Spleen (tissue), 11 donors: ENCODE data around the gene LPIN3. TPM values are rescaled to one million over a fixed set of nuclear protein-coding genes. Genes with fewer than 3 reads are reported as not detected.

Experiments
- DNase-seq: peaks from one replicate; pipeline ENCODE4 v3.0.0-alpha.2; 2020
- H3K27ac ChIP-seq, 8 donors: fragments of 200-600 bp; sonication (generic) in 7 of 8; 1 replicate in 4 of 8; 2 replicates in 4 of 8; pipeline versions ENCODE4 v1.5.0 to v1.8.0; 2016 to 2021; ENCODE audit warnings: inconsistent platforms in 4 of 8, mild to moderate bottlenecking in 4 of 8, moderate library complexity in 1 of 8
- H3K27me3 ChIP-seq, 7 donors: fragments of 200-600 bp; sonication (generic) in 6 of 7; replicated peaks in 1 of 7; 1 replicate in 4 of 7; 2 replicates in 3 of 7; pipeline versions ENCODE4 v1.5.0 to v1.8.0; 2016 to 2021; ENCODE audit warnings: inconsistent platforms in 3 of 7, mild to moderate bottlenecking in 1 of 7
- H3K36me3 ChIP-seq, 6 donors: fragments of 200-600 bp; sonication (generic) in 5 of 6; 1 replicate in 4 of 6; 2 replicates in 2 of 6; pipeline versions ENCODE4 v1.5.0 to v1.8.0; 2016 to 2021; ENCODE audit warnings: inconsistent platforms in 2 of 6
- H3K4me1 ChIP-seq, 6 donors: fragments of 200-600 bp; sonication (generic) in 5 of 6; 1 replicate in 3 of 6; 2 replicates in 3 of 6; pipeline versions ENCODE4 v1.5.0 to v1.8.0; 2016 to 2021; ENCODE audit warnings: inconsistent platforms in 3 of 6
- H3K4me3 ChIP-seq, 8 donors: fragments of 200-600 bp; sonication (generic) in 7 of 8; 1 replicate in 4 of 8; 2 replicates in 4 of 8; pipeline versions ENCODE4 v1.5.0 to v1.8.0; 2016 to 2021; ENCODE audit warnings: inconsistent platforms in 4 of 8, mild to moderate bottlenecking in 4 of 8, moderate library complexity in 2 of 8
- H3K9me3 ChIP-seq, 8 donors: fragments of 200-600 bp; sonication (generic) in 7 of 8; 1 replicate in 4 of 8; 2 replicates in 4 of 8; pipeline versions ENCODE4 v1.5.0 to v1.8.0; 2016 to 2021; ENCODE audit warnings: inconsistent platforms in 4 of 8
- POLR2A ChIP-seq, 3 donors: fragments of 450-650 bp; IDR thresholded peaks; one replicate each; pipeline ENCODE4 v1.5.1; 2017; ENCODE audit warnings: antibody characterized with exemption in 3 of 3, mild to moderate bottlenecking in 1 of 3
- POLR2AphosphoS5 ChIP-seq, 3 donors: sonication (generic); formaldehyde crosslinking; IDR thresholded peaks; one replicate each; pipeline ENCODE4 v1.5.1; 2017; ENCODE audit warnings: antibody characterized with exemption in 3 of 3
- WGBS, 5 donors: extraction: QIAGEN DNeasy Blood & Tissue Kit in 3 of 5; methylation state at CpG; one replicate each; pipeline versions ENCODE4 v1.1.5 to v1.1.7; 2013 to 2018; 5-methylcytosine and 5-hydroxymethylcytosine counted together
- intact Hi-C: fragments of 100-400 bp; cut with DNase I; formaldehyde crosslinking; loops from one replicate; pipeline ENCODE4 v1.15.0; 2023; ENCODE audit warnings: low total_unique reads
- polyA plus RNA-seq, 3 donors: library from polyadenylated mRNA; stranded (reverse); fragments of 200-250 nt; gene quantifications; one replicate each; pipeline ENCODE4 v1.2.1, GENCODE V29; 2013
- total RNA-seq, 7 donors: library from RNA; depleted of rRNA in 3 of 7; stranded (reverse); fragments of >200 nt in 3 of 7; fragmentation: NEBNext Ultra II Directional in 4 of 7; extraction: Animal tissue kit (Norgen Biotek cat#: 25700) in 4 of 7; gene quantifications; one replicate each; pipeline versions ENCODE4 v1.1.0 to v1.2.1, GENCODE V29; 2016 to 2021
- TF ChIP-seq, protein P1 (sequence below), 11 experiments: fragments of 200-600 bp in 7 of 11; fragments of 450-650 bp in 4 of 11; sonication (generic) in 4 of 11; IDR thresholded peaks in 8 of 11; conservative IDR thresholded peaks in 3 of 11; 1 replicate in 7 of 11; 2 replicates in 4 of 11; pipeline versions ENCODE4 v1.4.0 to v1.8.0; 2016 to 2021; ENCODE audit warnings: antibody characterized with exemption in 11 of 11, inconsistent platforms in 4 of 11, mild to moderate bottlenecking in 1 of 11
- donor health status: healthy with polysubstance abuse.
- donor health status: DM: no; HTN: no; CAD: no; lungs with moderate emphysema.
- donor health status: DM: no; HTN: no; CAD: no.
- donor health status: Bipolar disorder and iron deficiency.
- donor health status: healthy.
- donor health status: DM: no; HTN: no; CAD: no.
- donor health status: DM: yes; HTN: yes; CAD: no.

The LPIN3 gene
- total and polyA plus RNA-seq, 10 donors: 2.5 to 9.6 (median 4.4) TPM

DNA sequence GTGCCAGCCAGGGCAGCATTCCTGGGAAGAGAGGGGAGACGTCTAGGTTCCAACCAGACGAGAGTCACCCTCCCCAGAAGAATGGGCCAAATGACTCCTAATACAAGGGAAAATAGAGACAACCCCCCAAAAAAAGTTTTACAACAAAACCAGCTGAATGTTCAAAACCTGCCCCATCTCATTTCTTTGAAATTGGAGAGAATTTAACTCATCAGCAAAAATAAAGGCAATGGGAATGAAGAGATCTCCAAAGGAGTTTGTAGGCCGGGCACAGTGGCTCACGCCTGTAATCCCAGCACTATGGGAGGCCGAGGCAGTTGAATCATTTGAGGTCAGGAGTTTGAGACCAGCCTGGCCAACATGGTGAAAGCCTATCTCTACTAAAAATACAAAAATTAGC lies 35.7 kb downstream of the LPIN3 start:
- no peak for TF ChIP-seq POLR2A (IDR thresholded peaks at IDR 0.05)
- no peak for TF ChIP-seq POLR2AphosphoS5 (IDR thresholded peaks at IDR 0.05)
- TF ChIP-seq, protein P1, sequence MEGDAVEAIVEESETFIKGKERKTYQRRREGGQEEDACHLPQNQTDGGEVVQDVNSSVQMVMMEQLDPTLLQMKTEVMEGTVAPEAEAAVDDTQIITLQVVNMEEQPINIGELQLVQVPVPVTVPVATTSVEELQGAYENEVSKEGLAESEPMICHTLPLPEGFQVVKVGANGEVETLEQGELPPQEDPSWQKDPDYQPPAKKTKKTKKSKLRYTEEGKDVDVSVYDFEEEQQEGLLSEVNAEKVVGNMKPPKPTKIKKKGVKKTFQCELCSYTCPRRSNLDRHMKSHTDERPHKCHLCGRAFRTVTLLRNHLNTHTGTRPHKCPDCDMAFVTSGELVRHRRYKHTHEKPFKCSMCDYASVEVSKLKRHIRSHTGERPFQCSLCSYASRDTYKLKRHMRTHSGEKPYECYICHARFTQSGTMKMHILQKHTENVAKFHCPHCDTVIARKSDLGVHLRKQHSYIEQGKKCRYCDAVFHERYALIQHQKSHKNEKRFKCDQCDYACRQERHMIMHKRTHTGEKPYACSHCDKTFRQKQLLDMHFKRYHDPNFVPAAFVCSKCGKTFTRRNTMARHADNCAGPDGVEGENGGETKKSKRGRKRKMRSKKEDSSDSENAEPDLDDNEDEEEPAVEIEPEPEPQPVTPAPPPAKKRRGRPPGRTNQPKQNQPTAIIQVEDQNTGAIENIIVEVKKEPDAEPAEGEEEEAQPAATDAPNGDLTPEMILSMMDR (IDR thresholded peaks at IDR 0.05 in 8 of 11, conservative IDR thresholded peaks at IDR 0.05 in 3 of 11): no peak
- peaks cover 0 to 13% (median 9%) of the 10 kb centered on the region in 8 donors for H3K9me3 ChIP-seq
- H3K27me3 ChIP-seq: peaks cover 0 to 73% (median 0%) of the 10 kb centered on the region in 7 donors
- no peaks in the 10 kb centered on the region for H3K36me3 ChIP-seq
- no peak for DNase-seq
- intact Hi-C loops: no loop called here
- 84 to 94% (median 89%) methylated on average over 5 of the region's 5 CpGs for WGBS, 5 donors
- H3K27ac ChIP-seq: no peak overlapping the region
- peaks cover 0 to 3% (median 0%) of the 10 kb centered on the region in 6 donors for H3K4me1 ChIP-seq
- no peak overlapping the region for H3K4me3 ChIP-seq

DNA sequence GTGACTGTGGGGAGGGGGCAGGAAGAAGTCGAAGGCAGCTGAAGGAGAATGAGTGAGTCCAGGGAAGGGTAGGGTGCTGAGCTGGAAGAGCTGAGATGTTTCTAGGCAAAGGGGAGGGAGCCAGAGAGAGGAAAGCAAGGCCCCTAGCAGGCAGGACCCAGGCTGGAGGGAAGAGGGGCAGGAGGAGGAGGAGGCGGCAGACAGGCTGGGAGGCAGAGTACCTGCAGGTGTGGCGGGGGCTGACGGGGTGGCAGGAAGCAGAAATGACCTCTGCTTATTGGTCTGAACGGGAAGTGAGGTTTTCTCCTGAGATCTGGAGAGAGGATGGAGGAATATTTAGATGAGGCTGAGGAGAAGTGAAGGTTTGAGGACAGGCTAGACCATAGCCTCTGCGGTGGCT lies 36.7 kb downstream of the LPIN3 start:
- intact Hi-C loops: no loop called here
- Histone ChIP-seq H3K9me3 (peaks cover 0 to 4% (median under 1%) of the 10 kb centered on the region in 8 donors), H3K27me3 (peaks cover 0 to 76% (median 0%) of the 10 kb centered on the region in 7 donors), H3K4me3 (no peak overlapping the region), H3K27ac (no peak overlapping the region), H3K36me3 (no peaks in the 10 kb centered on the region), H3K4me1 (peaks cover 0 to 3% (median 0%) of the 10 kb centered on the region in 6 donors)
- DNase-seq: no peak
- 22 to 33% (median 23%) methylated on average over 6 of the region's 6 CpGs for WGBS, 5 donors
- TF ChIP-seq, protein P1 (IDR thresholded peaks at IDR 0.05 in 8 of 11, conservative IDR thresholded peaks at IDR 0.05 in 3 of 11): no peak
- TF ChIP-seq POLR2AphosphoS5 (IDR thresholded peaks at IDR 0.05): no peak
- TF ChIP-seq POLR2A (IDR thresholded peaks at IDR 0.05): no peak

DNA sequence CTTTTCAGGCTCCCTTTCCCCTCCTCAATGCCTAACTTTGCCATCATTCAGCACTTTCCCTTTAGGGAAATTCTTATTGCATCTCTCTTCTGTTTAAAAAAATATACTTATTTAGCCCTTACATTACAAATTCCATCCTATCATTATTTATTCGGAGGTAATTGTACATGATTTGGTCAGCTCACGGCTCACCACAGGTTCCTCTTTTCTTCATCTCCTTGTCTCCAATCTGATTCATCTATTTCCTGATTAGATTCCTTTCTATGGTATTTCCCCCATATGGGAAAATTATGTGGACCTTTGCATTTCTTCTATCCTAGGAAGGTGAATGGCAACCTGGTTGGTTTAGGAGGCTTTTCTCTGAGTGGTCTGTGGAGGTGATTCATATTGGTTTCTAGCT lies 38.9 kb downstream of the LPIN3 start:
- no peak overlapping the region for H3K4me3 ChIP-seq
- DNase-seq: no peak
- H3K36me3 ChIP-seq: no peaks in the 10 kb centered on the region
- H3K27me3 ChIP-seq: peaks cover 0 to 68% (median 0%) of the 10 kb centered on the region in 7 donors
- no peaks in the 10 kb centered on the region for H3K9me3 ChIP-seq
- H3K4me1 ChIP-seq: peaks cover 0 to 3% (median 0%) of the 10 kb centered on the region in 6 donors
- TF ChIP-seq POLR2AphosphoS5 (IDR thresholded peaks at IDR 0.05) (no peak), POLR2A (IDR thresholded peaks at IDR 0.05) (no peak)
- TF ChIP-seq, protein P1 (IDR thresholded peaks at IDR 0.05 in 8 of 11, conservative IDR thresholded peaks at IDR 0.05 in 3 of 11): no peak
- intact Hi-C loops: no loop called here
- WGBS, 5 donors: 19 to 39% (median 31%) methylated on average over 2 of the region's 2 CpGs
- H3K27ac ChIP-seq: no peak overlapping the region

DNA sequence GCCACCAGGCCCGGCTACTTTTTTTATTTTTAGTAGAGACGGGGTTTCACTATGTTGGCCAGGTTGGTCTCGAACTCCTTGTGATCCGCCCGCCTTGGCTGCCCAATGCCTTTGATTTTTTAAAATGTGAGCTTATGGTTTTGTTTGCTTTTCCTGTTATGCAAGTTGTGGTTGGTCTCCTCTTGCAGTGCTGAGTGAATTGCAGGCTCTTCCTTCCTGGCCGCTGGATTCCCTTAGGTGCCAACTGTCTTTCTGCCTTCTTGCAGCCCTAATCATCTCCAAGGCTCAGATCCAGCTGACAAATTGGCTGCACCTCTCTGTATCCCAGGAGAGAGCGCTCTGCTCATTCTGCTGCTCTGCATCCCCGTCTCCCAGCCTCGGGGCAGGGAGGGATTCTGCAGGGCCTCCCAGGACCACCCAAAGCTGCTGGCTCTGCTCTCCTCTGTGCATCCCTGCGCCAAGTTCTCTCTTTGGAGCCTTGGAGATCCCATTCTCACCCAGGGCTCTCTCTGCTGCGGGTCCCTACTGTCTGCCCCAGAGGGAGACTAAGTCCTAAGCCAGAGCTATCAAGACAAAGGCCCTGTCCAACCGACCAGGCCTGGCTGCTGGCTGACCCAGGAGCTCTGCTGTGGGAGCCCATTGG lies 40.1 kb downstream of the LPIN3 start:
- no peak for TF ChIP-seq POLR2AphosphoS5 (IDR thresholded peaks at IDR 0.05)
- TF ChIP-seq POLR2A (IDR thresholded peaks at IDR 0.05): no peak
- TF ChIP-seq, protein P1 (IDR thresholded peaks at IDR 0.05 in 8 of 11, conservative IDR thresholded peaks at IDR 0.05 in 3 of 11): no peak
- H3K27me3 ChIP-seq: peaks cover 0 to 57% (median 0%) of the 10 kb centered on the region in 7 donors
- H3K36me3 ChIP-seq: no peaks in the 10 kb centered on the region
- H3K4me1 ChIP-seq: peaks cover 0 to 3% (median 0%) of the 10 kb centered on the region in 6 donors
- H3K4me3 ChIP-seq: no peak overlapping the region
- 59 to 67% (median 65%) methylated on average over 10 to 12 of the region's 12 CpGs for WGBS, 5 donors
- peak; percentile 47 for DNase-seq
- intact Hi-C loops: no loop called here
- H3K9me3 ChIP-seq: no peaks in the 10 kb centered on the region
- H3K27ac ChIP-seq: no peak overlapping the region
